ENCODE data around the gene NME8. TPM values are rescaled to one million over a fixed set of nuclear protein-coding genes. Genes with fewer than 3 reads are reported as not detected.
A peak's percentile ranks its signal among the peaks of the same experiment; 100 is the strongest.

Gene NME8
- total RNA-seq, 1 donor from 2014 or later: not detected

DNA sequence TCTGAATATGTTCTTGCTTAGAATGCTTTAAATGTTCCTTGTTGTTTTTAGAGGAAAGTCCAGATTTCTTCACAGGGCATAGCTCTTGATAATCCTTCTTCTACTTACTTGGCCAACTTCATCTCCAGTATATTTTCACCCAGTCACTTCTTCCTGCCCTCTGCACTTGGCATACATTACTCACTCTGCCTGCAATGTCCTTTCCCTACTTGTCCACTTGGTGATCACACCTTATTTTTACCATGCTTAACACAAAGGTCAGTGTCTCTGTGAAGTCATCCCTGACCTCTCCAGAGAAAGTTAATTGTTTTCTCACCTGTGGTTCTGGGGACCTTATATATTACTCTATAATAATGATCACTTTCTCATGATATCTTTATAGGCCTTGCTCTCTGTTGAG lies 45.0 kb downstream of the NME8 start:
- DNase-seq (no peak), ATAC-seq (ENCODE audit: poor library complexity) (no peak)
- intact Hi-C loops (cut with DNase I): no loop called here

DNA sequence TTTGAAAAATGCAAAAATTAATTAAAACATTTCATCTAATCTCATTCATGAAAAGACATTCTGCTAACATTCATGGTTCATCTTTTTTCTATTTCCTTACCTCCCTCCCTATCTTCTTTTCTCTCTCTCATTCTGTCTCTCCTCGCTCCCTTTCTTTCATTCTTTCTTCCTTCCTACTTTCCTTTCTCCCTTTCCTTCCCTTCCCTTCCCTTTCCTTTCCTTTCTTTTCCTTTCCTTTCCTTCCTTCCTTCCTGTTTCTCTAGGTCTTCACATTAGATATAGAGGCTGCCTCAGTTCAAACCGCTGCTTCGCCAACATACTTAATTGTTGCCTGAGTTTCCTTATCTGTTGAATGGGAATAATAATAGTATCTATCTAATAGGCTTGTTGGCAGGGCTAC lies 46.3 kb downstream of the NME8 start:
- DNase-seq: no peak
- intact Hi-C loops (cut with DNase I): no loop called here
- ATAC-seq (ENCODE audit: poor library complexity): no peak

DNA sequence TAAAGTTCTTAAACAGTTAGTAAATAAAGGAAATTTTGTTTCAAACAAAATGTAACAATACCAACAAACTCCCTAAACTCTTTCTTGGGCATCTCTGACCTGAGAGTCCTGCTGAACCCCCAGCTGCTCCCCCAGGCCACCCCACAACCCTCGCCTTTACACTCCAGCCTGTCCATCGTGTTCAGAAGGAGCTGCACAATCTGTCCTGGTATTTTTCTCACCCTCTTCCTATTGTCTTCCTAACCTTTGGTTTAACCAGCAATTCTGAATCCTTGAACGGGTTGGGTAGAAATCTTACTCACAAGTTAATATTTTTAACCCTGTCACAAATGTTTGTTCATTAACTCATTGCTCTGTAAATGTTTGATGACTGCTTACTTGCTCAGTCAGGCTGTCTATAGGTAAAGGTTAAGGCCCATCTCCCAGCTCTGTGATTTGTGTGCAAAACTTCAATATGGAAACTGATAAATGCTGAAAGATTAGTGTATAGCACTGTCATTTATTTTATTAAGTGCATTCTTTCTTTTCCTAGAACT lies 51.4 kb downstream of the NME8 start:
- intact Hi-C loops (cut with DNase I): loop anchor here (5.0 kb wide), 1 partner anchor 323 kb away; no protein-coding TSS in a partner anchor
- no peak for DNase-seq
- ATAC-seq (ENCODE audit: poor library complexity): no peak

- intact Hi-C loops (cut with DNase I): loop anchor here (5.0 kb wide), 1 partner anchor 321 kb away; no protein-coding TSS in a partner anchor
- ATAC-seq (ENCODE audit: poor library complexity) (peak; percentile 73), DNase-seq (no peak)
Measured at GRCh38 chr7:37901236-37901827, 52.9 kb downstream of the NME8 start.

DNA sequence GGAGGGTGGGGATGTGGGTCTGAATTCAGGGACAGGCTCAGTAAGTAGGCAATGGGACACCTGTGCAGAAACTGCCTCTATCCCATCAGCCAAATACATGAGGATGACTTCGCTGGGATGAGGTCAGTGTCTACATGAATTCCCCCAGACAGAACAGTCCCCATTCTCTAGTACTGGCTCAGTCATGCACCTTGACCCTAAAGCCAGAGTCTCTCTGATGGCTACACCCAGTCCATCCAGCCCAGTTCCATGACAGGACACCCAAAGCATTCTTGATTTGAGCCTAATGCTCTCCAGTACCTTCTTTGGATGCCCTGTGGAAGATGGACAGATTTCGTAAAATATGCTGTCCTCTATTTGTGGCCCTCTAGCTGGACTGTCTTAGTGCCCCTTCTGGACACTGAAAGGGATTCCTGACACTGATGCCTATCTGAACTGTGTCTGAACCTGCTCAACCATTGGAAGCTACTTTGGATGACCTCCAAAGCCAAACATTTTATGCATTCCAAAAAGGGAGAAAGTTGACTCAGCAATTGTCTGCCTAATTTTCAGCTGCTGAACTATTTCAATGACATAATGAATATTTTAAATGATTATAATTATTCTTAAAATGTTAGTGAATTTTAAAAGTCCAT lies 53.6 kb downstream of the NME8 start:
- no peak for DNase-seq
- intact Hi-C loops (cut with DNase I): loop anchor here (5.0 kb wide), 1 partner anchor 320 kb away; no protein-coding TSS in a partner anchor
- peak; percentile 62 for ATAC-seq (ENCODE audit: poor library complexity)

GRCh38 chr7:37908221-37908788 lies 59.9 kb downstream of the NME8 start:
- no peak for ATAC-seq (ENCODE audit: poor library complexity)
- intact Hi-C loops (cut with DNase I): no loop called here
- DNase-seq: no peak

GRCh38 chr7:37912756-37913155 lies 64.4 kb downstream of the NME8 start:
- intact Hi-C loops (cut with DNase I): no loop called here
- DNase-seq (no peak), ATAC-seq (ENCODE audit: poor library complexity) (no peak)

- DNase-seq (no peak), ATAC-seq (ENCODE audit: poor library complexity) (no peak)
- intact Hi-C loops (cut with DNase I): loop anchor here (5.0 kb wide), 1 partner anchor 192 kb away; no protein-coding TSS in a partner anchor
Measured at GRCh38 chr7:37915438-37915837, 67.0 kb downstream of the NME8 start.

- intact Hi-C loops (cut with DNase I): loop anchor here (5.0 kb wide), 1 partner anchor 191 kb away; no protein-coding TSS in a partner anchor
- DNase-seq: peak; percentile 51
- peak; percentile 13 for ATAC-seq (ENCODE audit: poor library complexity)
Measured at GRCh38 chr7:37916017-37916672, 67.7 kb downstream of the NME8 start.

- peak; percentile 62 for ATAC-seq (ENCODE audit: poor library complexity)
- intact Hi-C loops (cut with DNase I): loop anchor here (5.0 kb wide), 1 partner anchor 190 kb away; no protein-coding TSS in a partner anchor
- peak; percentile 72 for DNase-seq
Measured at GRCh38 chr7:37916673-37917660, 68.6 kb downstream of the NME8 start, which contains the start of gene SFRP4. SFRP4 (minus strand) TSS chr7:37916817; CDS start chr7:37916537, 280 bp downstream.

- ATAC-seq (ENCODE audit: poor library complexity) (no peak), DNase-seq (no peak)
- intact Hi-C loops (cut with DNase I): loop anchor here (5.0 kb wide), 1 partner anchor 189 kb away; no protein-coding TSS in a partner anchor
Measured at GRCh38 chr7:37918526-37918925, 70.1 kb downstream of the NME8 start.

- DNase-seq (peak; percentile 72), ATAC-seq (ENCODE audit: poor library complexity) (peak; percentile 80)
- intact Hi-C loops (cut with DNase I): no loop called here
Measured at GRCh38 chr7:37920305-37920848, 72.0 kb downstream of the NME8 start, which contains the start of gene EPDR1. EPDR1 (plus strand) TSS chr7:37920640; CDS start chr7:37920940, 300 bp downstream.

GRCh38 chr7:37920849-37921805 lies 72.7 kb downstream of the NME8 start:
- intact Hi-C loops (cut with DNase I): no loop called here
- peak; percentile 63 for DNase-seq
- ATAC-seq (ENCODE audit: poor library complexity): peak; percentile 80

DNA sequence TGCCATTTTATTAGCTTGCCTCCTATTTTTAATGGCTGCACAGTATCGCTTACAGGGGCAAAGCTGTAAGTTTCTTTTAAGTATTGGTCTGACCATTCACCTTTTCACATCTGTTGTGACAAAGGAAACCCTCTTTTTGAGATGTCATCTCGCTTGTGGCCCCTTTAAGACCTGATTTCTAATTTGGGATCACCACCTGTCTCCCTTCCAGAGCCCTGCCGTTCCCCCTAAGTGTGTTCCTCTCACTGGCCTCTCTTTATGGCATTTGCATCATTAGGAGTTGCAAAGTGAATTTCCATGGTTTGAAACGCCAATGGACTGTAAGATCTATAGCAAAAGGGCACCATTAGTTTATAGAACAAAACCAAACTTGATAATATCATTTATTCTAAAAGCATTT lies 73.5 kb downstream of the NME8 start:
- ATAC-seq (ENCODE audit: poor library complexity) (no peak), DNase-seq (no peak)
- intact Hi-C loops (cut with DNase I): no loop called here

- intact Hi-C loops (cut with DNase I): no loop called here
- ATAC-seq (ENCODE audit: poor library complexity) (no peak), DNase-seq (no peak)
Measured at GRCh38 chr7:37923996-37924395, 75.6 kb downstream of the NME8 start.

DNA sequence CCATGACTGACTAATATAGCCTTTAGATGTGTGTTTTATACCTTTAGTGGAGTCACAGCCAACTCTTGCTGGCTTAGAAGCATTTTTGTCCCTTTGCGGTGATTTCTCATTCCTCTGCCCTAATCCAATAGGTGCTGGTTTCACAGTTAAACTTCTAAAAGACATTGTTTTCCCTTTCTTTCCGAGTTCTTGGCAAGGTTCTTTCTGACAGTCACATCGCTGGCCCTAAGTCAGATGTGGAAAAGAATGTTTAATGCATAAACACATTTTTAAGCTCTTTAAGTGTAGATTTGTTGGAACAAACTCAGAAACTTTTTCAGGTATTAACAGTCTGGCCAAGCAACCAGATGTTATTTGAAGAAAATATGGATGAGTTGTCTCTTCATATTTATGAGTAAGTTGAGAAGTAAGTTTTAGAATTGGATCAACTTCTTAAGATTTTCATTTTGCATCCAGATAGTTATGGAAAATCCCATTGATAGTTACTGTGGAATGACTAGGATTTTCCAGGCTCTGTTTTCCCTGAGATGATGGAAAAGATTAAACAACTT lies 76.2 kb downstream of the NME8 start:
- intact Hi-C loops (cut with DNase I): no loop called here
- DNase-seq: no peak
- ATAC-seq (ENCODE audit: poor library complexity): no peak

Measured in Right ventricle myocardium superior (tissue), 1 donor.